Nephron progenitor cell (in vitro differentiated cells): Measurements from ENCODE around the gene PUM2.

Source experiments
- DNase-seq: peaks from one replicate; pipeline ENCODE4 v3.0.0; 2021
- H3K27ac Mint-ChIP-seq: 2 replicates; pipeline ENCODE4 v1.8.0; 2021; ENCODE audit warnings: mild to moderate bottlenecking, moderate library complexity, mixed read lengths
- H3K27me3 Mint-ChIP-seq: 2 replicates; pipeline ENCODE4 v1.8.0; 2021; ENCODE audit warnings: mild to moderate bottlenecking, low read depth, mixed read lengths; ENCODE audit not compliant: poor library complexity
- H3K36me3 Mint-ChIP-seq: 2 replicates; pipeline ENCODE4 v1.8.0; 2021; ENCODE audit warnings: low read depth, mixed read lengths
- H3K4me1 Mint-ChIP-seq: 2 replicates; pipeline ENCODE4 v1.8.0; 2021; ENCODE audit warnings: mixed read lengths
- H3K4me3 Mint-ChIP-seq: 2 replicates; pipeline ENCODE4 v1.8.0; 2021; ENCODE audit warnings: mild to moderate bottlenecking, moderate library complexity, mixed read lengths
- H3K9me3 Mint-ChIP-seq: 2 replicates; pipeline ENCODE4 v1.8.0; 2021; ENCODE audit warnings: mild to moderate bottlenecking, moderate library complexity, mixed read lengths
- CTCF ChIP-seq: fragments of 200-600 bp; sonication (generic); IDR thresholded peaks from 2 replicates; pipeline ENCODE4 v1.5.0; 2021; ENCODE audit warnings: antibody characterized with exemption

PUM2 gene

GRCh38 chr2:20357638-20358389, 7.2 kb upstream of the PUM2 start:
- Mint-ChIP-seq H3K36me3 (no peaks in the 10 kb centered on the region), H3K27ac (no peak overlapping the region), H3K4me3 (no peak overlapping the region), H3K27me3 (peaks cover under 1% of the 10 kb centered on the region), H3K9me3 (no peaks in the 10 kb centered on the region), H3K4me1 (peaks cover 10% of the 10 kb centered on the region)
- no peak for DNase-seq
- no peak for TF ChIP-seq CTCF

GRCh38 chr2:20356042-20356441, 5.4 kb upstream of the PUM2 start:
- Mint-ChIP-seq H3K4me3 (no peak overlapping the region), H3K4me1 (peaks cover 4% of the 10 kb centered on the region), H3K27me3 (no peaks in the 10 kb centered on the region), H3K36me3 (no peaks in the 10 kb centered on the region), H3K27ac (no peak overlapping the region), H3K9me3 (no peaks in the 10 kb centered on the region)
- no peak for TF ChIP-seq CTCF
- DNase-seq = no peak

GRCh38 chr2:20355131-20355530, 4.5 kb upstream of the PUM2 start:
- TF ChIP-seq CTCF = no peak
- no peak for DNase-seq
- Mint-ChIP-seq H3K36me3 (no peaks in the 10 kb centered on the region), H3K4me1 (peaks cover 4% of the 10 kb centered on the region), H3K27me3 (no peaks in the 10 kb centered on the region), H3K27ac (no peak overlapping the region), H3K4me3 (no peak overlapping the region), H3K9me3 (no peaks in the 10 kb centered on the region)

- no peak overlapping the region for H3K4me3 Mint-ChIP-seq
- H3K9me3 Mint-ChIP-seq = no peaks in the 10 kb centered on the region
- H3K36me3 Mint-ChIP-seq = peaks cover 2% of the 10 kb centered on the region
- TF ChIP-seq CTCF = no peak
- no peak overlapping the region for H3K27ac Mint-ChIP-seq
- no peaks in the 10 kb centered on the region for H3K27me3 Mint-ChIP-seq
- peaks cover 21% of the 10 kb centered on the region for H3K4me1 Mint-ChIP-seq
- DNase-seq = no peak
These were observed 2.8 kb upstream of the PUM2 start for GRCh38 chr2:20353241-20353992.

GRCh38 chr2:20352581-20353216, 2.1 kb upstream of the PUM2 start:
- Mint-ChIP-seq H3K27ac (no peak overlapping the region), H3K4me3 (no peak overlapping the region), H3K36me3 (peaks cover 6% of the 10 kb centered on the region), H3K9me3 (no peaks in the 10 kb centered on the region), H3K4me1 (peaks cover 26% of the 10 kb centered on the region), H3K27me3 (no peaks in the 10 kb centered on the region)
- TF ChIP-seq CTCF = no peak
- no peak for DNase-seq
